Stimulated activated CD8-positive, alpha-beta memory T cell treated with anti-CD3 and anti-CD28 coated beads, Interleukin-2, amount 100 ng/mL, for 48 hours (primary cell): Measurements from ENCODE around the gene MGAT2.
"Not testable (repeated sequence)": the region's sequence is repeated elsewhere in the genome, so short reads cannot be mapped to it uniquely, and the experiment has no call there.

Source experiments
- DNase-seq, 2 donors: peaks; one replicate each; pipeline ENCODE4 v3.0.0-alpha.2; 2020; ENCODE audit warnings: low read depth in 2 of 2

The MGAT2 gene

GRCh38 chr14:49620182-49621113, at the start of gene MGAT2, which contains the start of gene RPL36AL:
Gene MGAT2 (plus strand): TSS chr14:49620799. CDS start chr14:49621269, 470 bp downstream.
Gene RPL36AL (minus strand): TSS chr14:49620626. CDS start chr14:49619104, 1,522 bp downstream.
- peak; percentile 90 to 93 for DNase-seq

GRCh38 chr14:49574038-49574437, 46.6 kb upstream of the MGAT2 start:
- no peak for DNase-seq

GRCh38 chr14:49578141-49578540, 42.5 kb upstream of the MGAT2 start:
- DNase-seq, result no peak

DNA sequence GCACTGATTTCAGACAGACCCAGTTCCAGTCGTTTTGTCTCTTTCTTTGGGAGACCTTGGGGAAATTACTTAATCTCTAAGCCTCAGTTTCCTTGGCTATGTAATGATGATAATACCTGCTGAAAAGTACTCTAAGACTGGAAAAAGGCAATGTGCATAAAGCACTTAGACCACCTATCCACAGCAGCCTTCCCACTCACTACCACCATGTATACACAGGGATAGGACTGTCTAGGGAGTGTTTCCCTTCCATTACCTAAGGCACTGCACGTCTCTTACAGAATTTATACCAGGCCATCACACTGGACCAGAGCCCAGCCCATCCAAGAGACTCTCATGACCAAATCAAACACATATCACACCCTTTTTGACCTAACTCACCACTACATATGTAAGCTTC, 40.8 kb upstream of the MGAT2 start:
- no peak for DNase-seq

GRCh38 chr14:49581209-49582112, 39.1 kb upstream of the MGAT2 start:
- DNase-seq, result no peak

DNA sequence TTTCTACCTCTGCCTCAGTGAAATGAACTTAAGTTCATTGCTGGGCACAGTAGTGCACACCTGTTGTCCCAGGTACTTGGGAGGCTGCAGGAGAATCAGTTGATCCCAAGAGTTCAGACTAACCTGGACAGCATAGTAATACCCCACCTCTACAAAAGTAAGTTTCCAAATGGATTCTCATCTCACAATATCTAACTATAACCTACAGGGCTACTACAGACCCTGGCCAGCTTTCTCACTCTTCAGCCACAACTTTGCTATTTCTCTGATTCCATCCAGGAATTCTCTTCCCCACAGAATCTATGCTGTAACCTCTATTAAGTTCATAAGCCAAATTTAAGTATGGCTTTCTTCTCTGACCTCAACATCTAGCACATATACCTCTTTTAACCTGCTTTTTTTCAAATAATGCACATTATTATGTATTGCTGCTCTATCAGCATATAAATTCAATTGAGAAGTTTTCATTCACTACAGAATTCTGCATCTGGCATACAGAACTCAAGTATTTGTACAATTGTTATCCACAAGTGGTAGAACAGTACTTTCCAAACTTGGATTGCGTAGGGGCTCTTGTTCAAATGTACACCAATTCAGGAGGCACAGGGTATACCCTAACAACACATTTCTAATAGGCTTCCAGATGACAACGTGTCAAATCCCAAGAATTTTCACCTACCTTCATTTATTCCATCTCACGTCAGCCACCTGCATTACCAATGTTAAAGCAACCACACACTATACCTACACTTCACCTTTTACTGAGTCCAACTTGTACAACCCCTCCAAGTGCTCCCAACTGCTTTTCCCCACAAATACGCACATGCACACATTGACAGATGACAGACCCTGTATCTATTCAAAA, 38.3 kb upstream of the MGAT2 start:
- no peak for DNase-seq

DNA sequence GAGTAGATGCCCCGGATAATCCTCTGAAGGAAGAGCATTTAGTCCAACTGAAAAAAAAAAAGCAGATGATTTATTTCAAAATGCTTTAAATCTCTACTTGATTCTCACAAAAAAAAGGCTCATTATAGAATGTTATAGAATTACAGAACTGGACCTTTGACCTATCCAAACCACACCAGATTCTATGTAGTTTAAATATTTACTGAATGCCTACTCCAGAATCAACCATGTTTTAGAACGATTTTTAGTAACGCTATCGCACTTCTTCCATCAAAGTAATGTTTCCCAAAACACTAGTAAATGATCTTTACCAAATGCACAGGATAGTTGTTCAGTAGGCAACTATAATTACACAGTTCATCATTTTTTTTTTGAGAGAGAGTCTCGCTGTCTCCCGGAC, 37.0 kb upstream of the MGAT2 start:
- DNase-seq, result no peak

DNA sequence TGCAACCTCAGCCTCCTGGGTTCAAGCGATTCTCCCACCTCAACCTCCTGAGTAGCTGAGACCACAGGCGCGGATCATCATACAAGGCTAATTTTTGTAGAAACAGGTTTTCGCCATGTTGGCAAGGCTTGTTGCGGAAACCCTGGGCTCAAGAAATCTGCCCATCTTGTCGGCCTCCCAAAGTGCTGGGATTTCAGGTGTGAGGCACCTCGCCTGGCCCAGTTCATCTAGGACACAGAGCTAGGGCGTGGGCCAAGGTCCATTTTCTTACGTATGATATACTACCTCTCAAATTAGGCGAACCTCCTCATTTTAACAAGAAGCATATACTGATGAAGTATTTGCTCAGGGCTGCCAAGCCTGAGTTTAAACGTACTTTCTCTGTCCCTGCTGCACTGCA, 36.5 kb upstream of the MGAT2 start:
- DNase-seq, result no peak

DNA sequence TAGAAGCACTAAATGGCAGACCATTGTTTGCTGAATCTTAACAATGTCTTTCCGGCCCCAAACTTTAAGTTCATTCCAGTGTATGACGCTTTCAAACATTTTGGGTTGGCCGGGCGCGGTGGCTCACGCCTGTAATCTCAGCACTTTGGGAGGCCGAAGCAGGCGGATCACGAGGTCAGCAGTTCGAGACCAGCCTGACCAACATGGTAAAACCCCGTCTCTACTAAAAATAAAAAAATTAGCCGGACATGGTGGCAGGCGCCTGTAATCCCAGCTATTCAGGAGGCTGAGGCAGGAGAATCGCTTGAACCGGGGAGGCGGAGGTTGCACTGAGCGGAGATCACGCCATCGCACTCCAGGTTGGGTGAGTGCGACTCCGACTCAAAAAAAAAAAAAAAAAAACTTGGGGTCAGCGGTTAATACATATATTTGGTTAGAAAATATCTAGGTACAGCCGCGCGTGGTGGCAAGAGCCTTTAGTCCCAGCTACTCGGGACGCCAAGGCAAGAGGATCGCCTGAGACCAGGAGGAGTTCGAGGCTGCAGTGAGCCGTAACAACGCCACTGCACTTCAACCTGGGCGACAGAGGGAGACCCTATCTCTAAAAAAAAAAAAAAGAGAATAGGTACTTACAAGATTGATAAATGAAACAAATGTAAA, 35.5 kb upstream of the MGAT2 start:
- DNase-seq, result not testable (repeated sequence)

GRCh38 chr14:49585803-49586672, 34.6 kb upstream of the MGAT2 start, which contains the start of gene RPS29:
Gene RPS29 (minus strand): TSS chr14:49586380. CDS start chr14:49586346, 34 bp downstream.
- DNase-seq, result peak; percentile 89 to 98

DNA sequence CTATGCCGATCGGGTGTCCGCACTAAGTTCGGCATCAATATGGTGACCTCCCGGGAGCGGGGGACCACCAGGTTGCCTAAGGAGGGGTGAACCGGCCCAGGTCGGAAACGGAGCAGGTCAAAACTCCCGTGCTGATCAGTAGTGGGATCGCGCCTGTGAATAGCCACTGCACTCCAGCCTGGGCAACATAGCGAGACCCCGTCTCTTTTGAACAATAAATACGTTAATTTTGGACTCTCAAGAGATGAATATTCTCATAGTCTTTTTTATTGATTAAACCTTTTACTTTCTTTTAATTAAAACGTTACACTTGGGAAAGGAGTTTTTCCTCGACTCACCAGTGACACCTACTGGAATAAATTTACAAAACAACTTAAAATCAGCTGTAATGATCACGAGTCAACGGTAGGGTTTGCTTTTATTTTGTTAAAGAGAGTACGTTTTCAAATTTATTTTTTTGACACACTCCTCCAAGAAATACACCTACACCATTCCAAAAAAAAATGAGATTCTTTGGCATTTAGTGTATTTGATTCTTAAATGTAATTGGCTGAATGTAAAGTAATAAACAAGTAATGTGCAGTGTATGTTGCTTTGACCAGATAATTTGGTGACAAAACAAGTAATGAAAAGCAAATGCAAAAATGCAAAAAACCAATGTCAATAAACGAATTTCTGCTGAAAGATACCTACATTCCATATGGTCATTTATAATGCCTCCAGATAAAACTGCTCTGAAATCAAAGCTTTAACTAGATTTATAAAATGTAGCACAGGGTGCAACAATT, 33.7 kb upstream of the MGAT2 start:
- peak in 1 of 2 donors; percentile 34 for DNase-seq

- no peak for DNase-seq
Measured at GRCh38 chr14:49589387-49589786, 31.2 kb upstream of the MGAT2 start.

DNA sequence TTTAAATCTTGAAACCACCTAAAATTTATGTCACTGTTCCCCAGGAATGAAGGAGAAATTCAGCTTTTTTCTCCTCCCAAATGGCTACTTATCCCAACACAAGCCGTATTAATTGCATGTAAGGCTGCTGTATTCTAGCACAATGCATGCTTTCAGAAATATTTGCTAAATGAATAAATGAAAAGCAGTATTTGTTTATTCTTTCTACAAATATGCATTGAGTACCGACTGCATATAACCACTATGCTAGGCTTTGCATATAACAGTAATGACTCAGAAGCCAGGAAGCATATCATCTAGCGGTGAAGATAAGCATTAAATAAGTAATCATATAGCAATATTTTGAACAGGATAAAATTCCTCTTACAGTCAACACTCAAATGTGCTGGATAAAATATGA, 27.6 kb upstream of the MGAT2 start:
- DNase-seq, result no peak

DNA sequence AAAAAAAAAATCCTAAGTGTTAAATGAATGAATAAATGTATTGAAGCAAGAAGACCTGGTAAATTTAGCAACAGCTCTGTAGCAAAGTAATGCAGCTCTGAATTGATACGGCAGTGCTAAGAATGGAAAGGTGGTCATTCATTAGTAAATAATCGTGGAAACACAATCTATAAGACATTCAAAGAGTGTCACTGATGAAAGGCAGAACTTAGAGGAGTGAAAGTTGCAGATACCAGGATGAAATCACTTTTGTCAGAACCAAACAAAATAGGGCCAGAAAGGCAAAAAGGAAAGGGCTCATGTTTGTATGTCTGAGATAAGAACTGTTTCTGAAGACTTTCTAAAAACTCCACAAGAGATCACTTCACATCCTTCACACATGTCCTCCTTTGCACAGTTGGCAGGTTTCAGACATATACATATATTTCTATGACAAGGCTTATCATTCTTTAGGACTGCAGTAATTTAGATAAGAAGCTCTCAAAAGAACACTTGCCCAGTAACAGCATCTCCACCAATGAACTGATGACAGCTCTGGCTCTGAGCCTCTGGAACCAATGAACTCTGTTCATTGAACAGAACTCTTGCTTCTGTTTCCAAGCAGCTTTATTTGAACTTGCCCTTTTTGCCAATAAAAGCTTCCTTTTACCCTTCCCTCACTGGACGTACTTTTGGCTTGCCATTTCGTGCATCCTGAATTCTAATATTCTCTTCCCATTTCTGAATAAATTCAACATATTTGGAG, 26.1 kb upstream of the MGAT2 start:
- DNase-seq, result no peak

GRCh38 chr14:49598189-49598484, 22.5 kb upstream of the MGAT2 start:
- DNase-seq, result no peak

DNA sequence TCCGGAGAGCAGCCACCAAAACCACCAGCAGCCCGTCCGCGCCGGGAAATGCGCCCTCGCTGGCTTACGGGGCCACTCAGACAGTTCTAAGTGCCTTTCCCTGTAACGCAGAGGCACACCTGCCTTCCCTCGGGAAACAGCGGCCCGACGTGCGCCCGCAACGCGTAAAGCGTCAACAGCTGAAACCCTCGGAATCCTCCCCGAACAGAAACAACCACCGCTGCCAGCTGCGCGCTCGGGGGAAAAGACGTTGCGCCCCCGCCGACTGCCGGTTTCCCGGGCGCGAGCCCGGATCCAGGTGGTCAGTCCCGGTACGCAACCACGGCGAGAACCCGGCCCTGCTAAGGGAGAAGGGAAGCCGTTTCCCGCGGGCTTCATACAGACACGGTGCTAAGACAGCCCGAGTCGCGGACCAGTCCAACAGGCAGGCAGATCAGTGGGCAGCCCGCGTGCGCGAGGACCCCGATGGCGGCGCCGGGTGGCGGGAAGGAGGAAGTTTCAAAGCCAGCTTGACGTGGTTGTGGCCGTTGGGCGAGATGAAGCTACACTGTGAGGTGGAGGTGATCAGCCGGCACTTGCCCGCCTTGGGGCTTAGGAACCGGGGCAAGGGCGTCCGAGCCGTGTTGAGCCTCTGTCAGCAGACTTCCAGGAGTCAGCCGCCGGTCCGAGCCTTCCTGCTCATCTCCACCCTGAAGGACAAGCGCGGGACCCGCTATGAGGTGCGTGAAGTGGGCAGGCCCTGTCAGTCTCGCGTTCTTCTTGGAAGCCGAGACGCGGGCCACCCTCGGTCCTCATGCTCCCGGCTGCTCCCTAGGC, 21.9 kb upstream of the MGAT2 start, which contains the start of gene LRR1:
Gene LRR1, plus strand, starts transcription at position 456 of the 816 bp plus-strand sequence. Its CDS starts 81 bp downstream, at position 537.
- DNase-seq, result peak; percentile 78 to 79

GRCh38 chr14:49607583-49607982, 13.0 kb upstream of the MGAT2 start:
- no peak for DNase-seq
